IPS DF 19.7 (cell line): ENCODE data around the gene PRM3.

Experiments used
- DNase-seq: peaks from one replicate; pipeline ENCODE4 v3.0.0-alpha.2; 2013; ENCODE audit warnings: low read depth, low spot score

The PRM3 gene

GRCh38 chr16:11225677-11226549, 47.5 kb downstream of the PRM3 start:
- DNase-seq = no peak

GRCh38 chr16:11224894-11225676, 48.3 kb downstream of the PRM3 start:
- DNase-seq = no peak

- DNase-seq = no peak
Measured at GRCh38 chr16:11224096-11224893, 49.1 kb downstream of the PRM3 start.
